OCI-M2 (cell line): ENCODE measurements around the gene OR6C4.
"Not testable (repeated sequence)": the region's sequence is repeated elsewhere in the genome, so short reads cannot be mapped to it uniquely, and the experiment has no call there.

Experiments
- DNase-seq: peaks from one replicate; lab custom pipeline; 2025; ENCODE audit not compliant: unreplicated experiment; lab: John Stamatoyannopoulos, UW

The OR6C4 gene

GRCh38 chr12:55549302-55549701 is at the start of gene OR6C4:
Gene OR6C4 (plus strand): TSS chr12:55549602. CDS start chr12:55551227, 1,625 bp downstream.
- DNase-seq, result no peak

GRCh38 chr12:55499810-55500252 is 49.6 kb upstream of the OR6C4 start:
- DNase-seq, result no peak

- no peak for DNase-seq
Observed at GRCh38 chr12:55501601-55502000, 47.8 kb upstream of the OR6C4 start.

GRCh38 chr12:55515696-55516095 is 33.7 kb upstream of the OR6C4 start:
- no peak for DNase-seq

GRCh38 chr12:55516391-55516790 is 33.0 kb upstream of the OR6C4 start:
- no peak for DNase-seq

- DNase-seq, result not testable (repeated sequence)
Observed at GRCh38 chr12:55548235-55548634, 1.2 kb upstream of the OR6C4 start.

- no peak for DNase-seq
Observed at GRCh38 chr12:55548756-55549155, 646 bp upstream of the OR6C4 start.

GRCh38 chr12:55554296-55554695 is 4.9 kb downstream of the OR6C4 start:
- DNase-seq, result no peak

- not testable (repeated sequence) for DNase-seq
Observed at GRCh38 chr12:55570060-55570459, 20.7 kb downstream of the OR6C4 start.

GRCh38 chr12:55570689-55571088 is 21.3 kb downstream of the OR6C4 start:
- DNase-seq, result not testable (repeated sequence)

- DNase-seq, result no peak
Observed at GRCh38 chr12:55572168-55572567, 22.8 kb downstream of the OR6C4 start, which contains the start of gene OR2AP1. Gene OR2AP1 (plus strand): TSS chr12:55572468. CDS start chr12:55574415, 1,947 bp downstream.

GRCh38 chr12:55582066-55582465 is 32.7 kb downstream of the OR6C4 start:
- DNase-seq, result no peak

GRCh38 chr12:55585817-55586216 is 36.4 kb downstream of the OR6C4 start:
- DNase-seq, result no peak

GRCh38 chr12:55590152-55590551 is 40.8 kb downstream of the OR6C4 start:
- not testable (repeated sequence) for DNase-seq
